ENCODE measurements around the gene NR1I3.

DNA sequence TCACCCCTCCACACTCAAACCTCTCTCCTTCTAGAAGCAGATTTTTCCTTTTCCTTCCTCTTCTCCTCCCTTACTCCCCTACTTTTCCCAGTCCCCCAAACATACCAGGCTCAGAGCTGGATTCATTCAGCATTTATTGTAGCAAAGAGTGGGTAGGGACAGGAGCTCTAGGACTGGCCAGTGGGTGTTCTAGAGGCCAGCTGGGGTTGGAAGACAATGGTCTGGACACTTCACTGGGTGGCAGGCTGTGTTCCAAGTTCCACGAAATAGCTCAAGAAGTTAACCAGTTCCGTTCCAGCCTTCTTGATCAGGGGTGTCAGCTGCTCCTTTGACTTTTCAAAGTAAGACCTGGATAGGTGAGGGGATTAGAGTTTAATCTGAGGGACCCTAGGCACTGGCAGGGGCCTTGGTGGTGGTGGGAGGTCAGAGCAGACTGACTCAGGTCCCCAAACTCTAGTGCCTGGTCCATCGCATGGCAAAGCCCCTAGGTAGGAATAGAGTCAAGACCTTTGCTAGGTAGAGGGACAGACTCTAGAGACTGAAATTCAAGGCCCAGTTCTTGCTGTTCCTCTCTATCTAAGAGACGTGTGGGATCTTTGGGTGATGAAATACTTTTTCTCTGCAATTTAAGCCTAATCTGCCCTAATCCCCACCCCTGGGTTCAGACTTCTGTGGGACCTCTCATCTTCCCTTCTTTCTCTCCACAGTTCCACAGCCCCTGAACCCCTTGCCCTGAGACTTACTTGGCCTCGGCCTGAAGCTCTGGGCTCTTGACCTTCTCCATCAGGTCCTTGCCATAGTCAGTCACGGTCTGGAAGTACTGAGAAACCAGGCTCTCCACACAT is 15.6 kb downstream of the NR1I3 start:
- TF ChIP-seq, protein P1, sequence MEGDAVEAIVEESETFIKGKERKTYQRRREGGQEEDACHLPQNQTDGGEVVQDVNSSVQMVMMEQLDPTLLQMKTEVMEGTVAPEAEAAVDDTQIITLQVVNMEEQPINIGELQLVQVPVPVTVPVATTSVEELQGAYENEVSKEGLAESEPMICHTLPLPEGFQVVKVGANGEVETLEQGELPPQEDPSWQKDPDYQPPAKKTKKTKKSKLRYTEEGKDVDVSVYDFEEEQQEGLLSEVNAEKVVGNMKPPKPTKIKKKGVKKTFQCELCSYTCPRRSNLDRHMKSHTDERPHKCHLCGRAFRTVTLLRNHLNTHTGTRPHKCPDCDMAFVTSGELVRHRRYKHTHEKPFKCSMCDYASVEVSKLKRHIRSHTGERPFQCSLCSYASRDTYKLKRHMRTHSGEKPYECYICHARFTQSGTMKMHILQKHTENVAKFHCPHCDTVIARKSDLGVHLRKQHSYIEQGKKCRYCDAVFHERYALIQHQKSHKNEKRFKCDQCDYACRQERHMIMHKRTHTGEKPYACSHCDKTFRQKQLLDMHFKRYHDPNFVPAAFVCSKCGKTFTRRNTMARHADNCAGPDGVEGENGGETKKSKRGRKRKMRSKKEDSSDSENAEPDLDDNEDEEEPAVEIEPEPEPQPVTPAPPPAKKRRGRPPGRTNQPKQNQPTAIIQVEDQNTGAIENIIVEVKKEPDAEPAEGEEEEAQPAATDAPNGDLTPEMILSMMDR (IDR thresholded peaks at IDR 0.05) = no peak
- TF ChIP-seq EZH2phosphoT487 (IDR thresholded peaks at IDR 0.05) = no peak

Measured in neural progenitor cell (in vitro differentiated cells).